AG04449 (cell line): Measurements from ENCODE around the gene PDGFC.

Experiments
- CTCF ChIA-PET: fragments of 350-600 bp; formaldehyde crosslinking; extraction: SDS; loops from one replicate; lab custom pipeline; 2021; ENCODE audit warnings: antibody characterized with exemption; lab: Yijun Ruan, JAX
- POLR2A ChIA-PET: fragments of 400-600, 350-600 bp; formaldehyde crosslinking; extraction: SDS; loops from one replicate; lab custom pipeline; 2020; ENCODE audit warnings: antibody characterized with exemption, inconsistent platforms; lab: Yijun Ruan, JAX
- DNase-seq: peaks from one replicate; pipeline ENCODE4 v3.0.0-alpha.2; 2010; ENCODE audit warnings: low read depth, low spot score
- H3K4me3 ChIP-seq: 2 replicates; pipeline ENCODE4 v1.5.1; 2011; ENCODE audit warnings: low read depth, mild to moderate bottlenecking, control low read depth, low read length
- CTCF ChIP-seq: IDR thresholded peaks from one replicate; pipeline ENCODE4 v1.5.1; 2011; ENCODE audit warnings: mild to moderate bottlenecking, moderate library complexity, low read length, control low read depth, inconsistent platforms; ENCODE audit not compliant: insufficient read depth; ENCODE audit errors: missing control alignments

Gene PDGFC

DNA sequence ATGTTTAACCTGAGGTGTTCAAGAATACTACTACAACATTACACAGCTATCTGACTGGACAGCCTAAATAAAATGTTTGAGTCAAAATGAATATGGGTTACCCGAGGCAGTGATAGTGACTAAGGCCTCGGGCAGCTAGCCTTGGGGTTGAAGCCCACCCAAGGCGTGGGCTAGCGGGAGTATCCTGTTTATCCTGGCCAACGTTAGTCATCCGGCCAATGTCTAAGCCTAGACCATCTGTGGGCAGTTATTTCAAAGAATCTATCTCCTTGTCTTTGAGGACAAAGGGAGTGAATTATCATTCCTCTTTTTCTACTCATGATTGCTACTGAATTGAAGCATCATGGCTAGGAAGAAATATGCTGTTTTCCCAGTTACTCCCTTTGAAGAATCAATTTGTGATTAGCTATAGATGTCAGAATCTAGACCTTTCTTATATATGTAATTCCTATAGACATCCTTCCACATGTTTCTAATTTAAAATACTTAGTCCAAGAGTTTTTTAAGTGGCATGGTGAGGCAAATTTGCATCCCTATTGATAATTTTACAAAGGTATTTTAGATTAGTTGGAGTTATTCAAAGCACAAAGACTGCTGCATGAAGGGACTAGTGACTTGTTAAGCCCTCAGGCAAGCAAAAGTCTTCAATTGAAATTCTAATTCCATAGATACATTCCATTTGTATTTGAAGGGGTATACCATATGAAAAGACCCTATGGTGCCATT is 6.0 kb upstream of the PDGFC start:
- no peak overlapping the region for H3K4me3 ChIP-seq
- DNase-seq = peak; percentile 68
- POLR2A ChIA-PET = interaction anchor here (1.4 to 1.5 kb wide), 2 partner anchors 21 to 26 kb away, joined by 4 to 9 read pairs; no protein-coding TSS in a partner anchor
- TF ChIP-seq CTCF = no peak
- CTCF ChIA-PET = interaction anchor here (1.0 to 3.2 kb wide), 5 partner anchors 9 to 502 kb away, joined by 3 to 22 read pairs (median 4); no protein-coding TSS in a partner anchor

DNA sequence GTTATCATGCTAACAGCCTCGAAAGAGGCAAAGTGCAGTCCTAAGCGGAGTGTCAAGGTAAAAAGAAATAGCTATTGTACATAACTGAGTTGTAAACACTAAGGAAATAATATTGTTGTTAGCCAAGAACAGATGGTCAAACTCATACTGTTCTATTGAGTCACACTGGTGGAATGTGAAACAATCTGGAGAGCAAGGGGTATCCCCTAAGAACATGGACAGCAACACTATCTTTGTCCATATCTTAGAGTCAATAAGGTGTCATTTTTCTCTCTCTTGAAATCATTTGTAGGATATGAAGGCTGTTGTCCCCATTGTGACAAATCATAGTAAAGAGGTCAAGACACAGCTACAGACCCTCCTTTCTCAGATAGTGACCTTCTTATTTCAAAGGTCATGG is 4.5 kb upstream of the PDGFC start:
- POLR2A ChIA-PET = interaction anchor here (1.1 kb wide), 1 partner anchor 23 kb away, joined by 3 read pairs; no protein-coding TSS in a partner anchor

GRCh38 chr4:156975686-156976085 is 4.1 kb upstream of the PDGFC start:
- TF ChIP-seq CTCF = no peak
- POLR2A ChIA-PET = interaction anchor here (1.1 kb wide), 1 partner anchor 24 kb away, joined by 3 read pairs; no protein-coding TSS in a partner anchor
- no peak overlapping the region for H3K4me3 ChIP-seq
- CTCF ChIA-PET = interaction anchor here (1.0 to 3.2 kb wide), 5 partner anchors 9 to 501 kb away, joined by 3 to 22 read pairs (median 3); no protein-coding TSS in a partner anchor
- no peak for DNase-seq

More for the DNA sequence above, 4.5 kb upstream of the PDGFC start:
- H3K4me3 ChIP-seq = no peak overlapping the region
- DNase-seq = no peak
- TF ChIP-seq CTCF = no peak
- CTCF ChIA-PET = interaction anchor here (1.0 to 3.2 kb wide), 7 partner anchors 10 to 501 kb away, joined by 3 to 22 read pairs (median 3); no protein-coding TSS in a partner anchor

- CTCF ChIA-PET = interaction anchor here (1.8 to 3.2 kb wide), 2 partner anchors 70 to 499 kb away, joined by 8 to 22 read pairs; no protein-coding TSS in a partner anchor
These were observed 2.7 kb upstream of the PDGFC start for GRCh38 chr4:156974264-156974663.

DNA sequence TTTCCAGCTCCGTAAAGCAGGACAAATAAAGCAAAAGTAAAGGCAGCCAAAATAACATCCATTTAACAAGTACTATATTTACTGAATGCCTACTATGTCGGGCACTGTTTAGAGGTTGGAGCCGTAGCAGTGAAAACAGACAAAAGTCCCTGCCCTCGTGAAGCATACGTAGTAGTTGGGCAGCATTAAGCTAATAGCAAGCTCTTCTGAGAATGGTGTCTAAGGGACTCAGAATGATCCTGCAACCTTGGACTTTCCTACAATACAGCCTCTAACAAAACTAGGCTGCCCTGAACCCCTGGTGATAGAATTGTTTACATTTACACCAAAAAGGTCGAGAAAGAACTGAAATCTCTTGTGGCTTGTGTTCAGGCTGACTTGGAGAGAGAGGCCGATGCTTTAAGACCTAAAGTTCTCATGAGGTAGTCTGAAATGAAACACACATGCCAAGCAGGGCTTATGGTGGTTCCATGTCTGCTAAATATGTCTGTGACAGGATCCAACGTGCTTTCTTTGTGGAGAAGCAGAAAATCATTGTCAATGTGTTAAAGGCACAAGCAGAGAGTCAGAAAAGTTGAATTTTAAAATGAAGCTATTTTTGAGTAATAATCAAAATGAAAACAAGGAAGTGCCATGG is 898 bp upstream of the PDGFC start:
- no peak for DNase-seq
- ChIA-PET POLR2A (no interaction called here), CTCF (interaction anchor here (0.8 to 1.8 kb wide), 11 partner anchors 9 to 499 kb away, joined by 3 to 9 read pairs (median 4); partner anchors contain the start of gene GLRB)
- no peak for TF ChIP-seq CTCF
- H3K4me3 ChIP-seq = no peak overlapping the region; the same call in 1 of the 2 replicates

More at GRCh38 chr4:156974264-156974663, 2.7 kb upstream of the PDGFC start:
- no peak overlapping the region for H3K4me3 ChIP-seq
- no peak for TF ChIP-seq CTCF
- POLR2A ChIA-PET = interaction anchor here (0.7 kb wide), 1 partner anchor 600 kb away, joined by 3 read pairs; no protein-coding TSS in a partner anchor
- DNase-seq = no peak
